Esophagus muscularis mucosa (tissue), 3 donors: Measurements from ENCODE around the gene DLX3.

Experiments
- POLR2A ChIP-seq: fragments of 450-650 bp; IDR thresholded peaks from one replicate; pipeline ENCODE4 v1.6.1; 2017; ENCODE audit warnings: antibody characterized with exemption, moderate library complexity, mild to moderate bottlenecking, low read depth
- POLR2AphosphoS5 ChIP-seq, 2 donors: sonication (generic); formaldehyde crosslinking; IDR thresholded peaks; one replicate each; pipeline ENCODE4 v1.6.1; 2017; ENCODE audit warnings: antibody characterized with exemption in 2 of 2
- TF ChIP-seq, protein P1 (sequence below), 3 experiments: fragments of 200-600 bp in 2 of 3; fragments of 450-650 bp in 1 of 3; sonication (generic) in 2 of 3; IDR thresholded peaks; one replicate each; pipeline ENCODE4 v1.5.1; 2017 to 2019; ENCODE audit warnings: antibody characterized with exemption in 3 of 3, mild to moderate bottlenecking in 2 of 3, moderate library complexity in 1 of 3

DNA sequence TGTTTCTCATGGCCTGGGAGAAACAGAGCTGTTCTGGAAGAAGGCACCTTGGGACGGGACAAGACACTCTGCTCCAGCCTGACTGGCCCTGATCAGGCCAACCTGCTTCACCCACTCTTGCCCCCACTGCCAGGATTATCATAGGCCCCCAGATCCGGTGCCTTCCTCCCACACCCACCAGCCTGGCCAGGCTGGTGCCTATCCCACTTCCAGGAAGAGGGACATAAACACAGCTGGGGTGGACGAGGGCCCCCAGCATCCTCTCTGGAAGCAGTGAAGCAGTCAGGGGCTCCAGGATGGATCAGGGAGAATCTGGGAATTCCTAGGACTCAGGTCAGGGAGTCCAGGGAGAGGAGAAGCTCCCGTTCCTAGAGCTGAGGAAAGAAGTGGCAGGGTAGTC is 44.0 kb upstream of the DLX3 start:
- TF ChIP-seq, protein P1, sequence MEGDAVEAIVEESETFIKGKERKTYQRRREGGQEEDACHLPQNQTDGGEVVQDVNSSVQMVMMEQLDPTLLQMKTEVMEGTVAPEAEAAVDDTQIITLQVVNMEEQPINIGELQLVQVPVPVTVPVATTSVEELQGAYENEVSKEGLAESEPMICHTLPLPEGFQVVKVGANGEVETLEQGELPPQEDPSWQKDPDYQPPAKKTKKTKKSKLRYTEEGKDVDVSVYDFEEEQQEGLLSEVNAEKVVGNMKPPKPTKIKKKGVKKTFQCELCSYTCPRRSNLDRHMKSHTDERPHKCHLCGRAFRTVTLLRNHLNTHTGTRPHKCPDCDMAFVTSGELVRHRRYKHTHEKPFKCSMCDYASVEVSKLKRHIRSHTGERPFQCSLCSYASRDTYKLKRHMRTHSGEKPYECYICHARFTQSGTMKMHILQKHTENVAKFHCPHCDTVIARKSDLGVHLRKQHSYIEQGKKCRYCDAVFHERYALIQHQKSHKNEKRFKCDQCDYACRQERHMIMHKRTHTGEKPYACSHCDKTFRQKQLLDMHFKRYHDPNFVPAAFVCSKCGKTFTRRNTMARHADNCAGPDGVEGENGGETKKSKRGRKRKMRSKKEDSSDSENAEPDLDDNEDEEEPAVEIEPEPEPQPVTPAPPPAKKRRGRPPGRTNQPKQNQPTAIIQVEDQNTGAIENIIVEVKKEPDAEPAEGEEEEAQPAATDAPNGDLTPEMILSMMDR (IDR thresholded peaks at IDR 0.05): no peak
- no peak for TF ChIP-seq POLR2AphosphoS5 (IDR thresholded peaks at IDR 0.05)
- no peak for TF ChIP-seq POLR2A
